Coronary artery (tissue), 2 donors: Measurements from ENCODE around the gene SLC25A39.

ENCODE experiments used
- DNase-seq: peaks from one replicate; pipeline ENCODE4 v3.0.0-alpha.2; 2017; ENCODE audit warnings: low spot score
- H3K27ac ChIP-seq, 2 donors: fragments of 200-600 bp; sonication (generic); one replicate each; pipeline ENCODE4 v1.5.1; 2016 to 2019
- H3K4me3 ChIP-seq: fragments of 200-600 bp; sonication (generic); 2 replicates; pipeline ENCODE4 v1.5.1; 2016; ENCODE audit warnings: mild to moderate bottlenecking, moderate library complexity
- TF ChIP-seq, protein P1 (sequence below): fragments of 200-600 bp; sonication (generic); IDR thresholded peaks from one replicate; pipeline ENCODE4 v1.5.1; 2019; ENCODE audit warnings: antibody characterized with exemption

Gene SLC25A39

DNA sequence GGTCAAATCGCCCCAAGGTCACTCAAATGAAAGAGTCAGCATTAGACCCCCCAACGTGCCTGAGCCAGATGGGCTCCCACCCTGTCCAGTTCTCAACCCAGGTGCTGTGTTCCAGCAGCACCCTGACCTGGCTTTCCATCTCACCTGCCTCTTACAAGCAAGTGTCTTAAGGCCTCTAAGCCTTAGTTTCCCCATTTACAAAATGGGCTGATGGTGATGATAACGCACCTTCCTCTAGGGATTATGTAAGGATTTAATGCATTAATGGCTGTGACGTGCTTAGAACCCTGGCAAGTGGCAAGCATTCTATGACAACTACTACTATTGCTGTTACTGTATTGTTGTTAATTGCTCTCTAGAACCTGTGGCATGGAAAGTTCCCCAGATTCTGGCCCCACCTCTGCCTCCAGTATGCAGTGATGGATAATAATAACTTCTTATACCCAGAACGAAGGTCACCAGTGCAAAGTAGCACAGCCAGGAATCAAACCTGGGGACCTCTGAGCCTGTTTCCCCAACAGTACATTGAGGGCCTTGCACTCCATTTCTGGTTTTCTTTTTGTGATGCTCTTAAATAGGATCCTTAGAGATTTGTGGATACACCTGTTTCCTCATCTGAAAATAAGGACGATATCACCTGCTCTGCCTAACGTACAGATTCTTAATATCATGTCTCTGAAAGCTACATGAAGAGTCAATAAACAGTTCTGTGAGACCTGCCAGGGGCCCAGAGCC is 3.3 kb upstream of the SLC25A39 start:
- DNase-seq: no peak
- TF ChIP-seq, protein P1, sequence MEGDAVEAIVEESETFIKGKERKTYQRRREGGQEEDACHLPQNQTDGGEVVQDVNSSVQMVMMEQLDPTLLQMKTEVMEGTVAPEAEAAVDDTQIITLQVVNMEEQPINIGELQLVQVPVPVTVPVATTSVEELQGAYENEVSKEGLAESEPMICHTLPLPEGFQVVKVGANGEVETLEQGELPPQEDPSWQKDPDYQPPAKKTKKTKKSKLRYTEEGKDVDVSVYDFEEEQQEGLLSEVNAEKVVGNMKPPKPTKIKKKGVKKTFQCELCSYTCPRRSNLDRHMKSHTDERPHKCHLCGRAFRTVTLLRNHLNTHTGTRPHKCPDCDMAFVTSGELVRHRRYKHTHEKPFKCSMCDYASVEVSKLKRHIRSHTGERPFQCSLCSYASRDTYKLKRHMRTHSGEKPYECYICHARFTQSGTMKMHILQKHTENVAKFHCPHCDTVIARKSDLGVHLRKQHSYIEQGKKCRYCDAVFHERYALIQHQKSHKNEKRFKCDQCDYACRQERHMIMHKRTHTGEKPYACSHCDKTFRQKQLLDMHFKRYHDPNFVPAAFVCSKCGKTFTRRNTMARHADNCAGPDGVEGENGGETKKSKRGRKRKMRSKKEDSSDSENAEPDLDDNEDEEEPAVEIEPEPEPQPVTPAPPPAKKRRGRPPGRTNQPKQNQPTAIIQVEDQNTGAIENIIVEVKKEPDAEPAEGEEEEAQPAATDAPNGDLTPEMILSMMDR: no peak
- no peak overlapping the region for H3K27ac ChIP-seq
- H3K4me3 ChIP-seq: no peak overlapping the region

DNA sequence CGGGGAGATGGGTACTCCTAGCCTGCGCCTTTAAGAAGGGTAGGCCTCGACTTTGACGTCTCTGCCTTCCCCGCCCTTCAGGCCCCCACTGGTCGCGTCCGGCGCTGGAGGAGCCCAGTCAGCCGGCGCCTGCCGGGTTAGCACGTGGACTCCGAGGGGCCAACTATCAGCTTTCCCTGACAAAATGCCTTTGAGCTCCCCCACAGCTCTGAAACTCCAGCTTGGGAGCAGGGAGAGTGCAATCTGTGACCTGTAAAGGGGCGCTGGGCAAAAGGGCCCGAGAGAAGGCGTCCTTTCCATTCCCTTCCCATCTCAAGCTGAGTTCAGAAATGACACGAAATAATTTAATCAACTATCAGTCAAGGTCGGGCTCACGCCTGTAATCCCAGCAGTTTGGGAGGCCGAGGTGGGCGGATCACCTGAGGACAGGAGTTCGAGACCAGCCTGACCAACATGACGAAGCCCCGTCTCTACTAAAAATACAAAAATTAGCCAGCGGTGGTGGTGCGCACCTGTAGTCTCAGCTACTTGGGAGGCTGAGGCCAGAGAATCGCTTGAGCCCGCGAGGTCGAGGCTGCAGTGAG is 2.3 kb upstream of the SLC25A39 start:
- Histone ChIP-seq H3K4me3 (peak overlapping the region; percentile 99), H3K27ac (peak overlapping the region in 1 of 2 donors; percentile 95)
- TF ChIP-seq, protein P1: no peak
- DNase-seq: peak; percentile 98

DNA sequence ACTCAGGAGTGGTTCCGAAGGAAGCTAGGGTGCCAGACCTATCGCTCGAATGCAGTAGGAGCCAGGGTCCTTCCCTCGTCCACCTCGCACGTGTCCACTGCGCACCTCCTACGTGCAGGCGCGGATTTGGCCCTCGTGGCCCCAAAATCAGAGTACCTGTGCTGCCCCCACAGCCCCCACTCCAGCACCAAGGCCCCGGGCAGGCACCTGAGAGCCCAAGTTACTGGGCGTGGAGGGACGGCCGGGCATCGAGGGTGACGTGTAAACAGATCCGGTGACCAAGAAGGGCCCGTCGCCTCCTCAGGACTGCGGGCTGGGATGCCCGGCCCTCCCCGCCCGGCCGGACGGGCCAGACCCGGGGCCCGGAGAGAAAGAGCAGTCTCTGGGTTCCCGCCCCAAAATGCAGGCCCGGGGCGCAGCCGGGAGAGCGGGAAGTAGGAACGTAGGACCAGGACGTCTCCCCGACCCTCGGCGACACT is 492 bp downstream of the SLC25A39 start:
- peak overlapping the region; percentile 87 to 95 for H3K27ac ChIP-seq
- peak overlapping the region; percentile 99 for H3K4me3 ChIP-seq
- no peak for DNase-seq
- TF ChIP-seq, protein P1: no peak

DNA sequence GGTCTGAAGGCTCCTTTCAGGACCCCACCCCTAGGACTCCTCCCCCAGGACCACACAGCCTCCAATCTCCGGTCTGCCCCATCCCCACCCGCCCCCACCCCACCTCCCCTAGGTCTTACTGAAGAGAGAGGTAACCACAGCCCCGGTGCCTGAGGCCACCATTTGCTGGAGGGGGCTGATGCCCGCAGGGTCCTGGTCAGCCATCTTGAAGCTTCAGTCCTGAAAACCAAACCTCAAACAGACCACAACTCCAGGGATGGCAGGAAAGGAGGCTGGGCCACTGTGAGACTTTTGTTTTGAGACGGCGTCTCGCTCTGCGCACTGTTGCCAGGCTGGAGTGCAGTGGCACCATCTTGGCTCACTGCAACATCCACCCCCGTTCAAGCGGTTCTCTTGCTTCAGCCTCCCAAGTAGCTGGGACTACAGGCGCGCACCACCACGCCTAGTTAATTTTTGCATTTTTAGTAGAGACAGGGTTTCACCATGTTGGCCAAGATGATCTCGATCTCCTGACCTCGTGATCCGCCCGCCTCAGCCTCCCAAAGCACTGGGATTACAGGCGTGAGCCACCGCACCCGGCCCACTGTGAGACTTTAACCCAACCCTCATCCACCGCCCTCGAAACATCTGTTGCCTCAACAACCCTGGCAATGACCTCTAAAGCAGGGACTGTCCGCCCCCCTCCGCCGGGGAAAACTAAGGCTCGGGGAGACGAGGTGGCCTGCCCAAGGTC is 1.1 kb downstream of the SLC25A39 start:
- Histone ChIP-seq H3K27ac (no peak overlapping the region), H3K4me3 (peak overlapping the region; percentile 99)
- TF ChIP-seq, protein P1: no peak
- no peak for DNase-seq

DNA sequence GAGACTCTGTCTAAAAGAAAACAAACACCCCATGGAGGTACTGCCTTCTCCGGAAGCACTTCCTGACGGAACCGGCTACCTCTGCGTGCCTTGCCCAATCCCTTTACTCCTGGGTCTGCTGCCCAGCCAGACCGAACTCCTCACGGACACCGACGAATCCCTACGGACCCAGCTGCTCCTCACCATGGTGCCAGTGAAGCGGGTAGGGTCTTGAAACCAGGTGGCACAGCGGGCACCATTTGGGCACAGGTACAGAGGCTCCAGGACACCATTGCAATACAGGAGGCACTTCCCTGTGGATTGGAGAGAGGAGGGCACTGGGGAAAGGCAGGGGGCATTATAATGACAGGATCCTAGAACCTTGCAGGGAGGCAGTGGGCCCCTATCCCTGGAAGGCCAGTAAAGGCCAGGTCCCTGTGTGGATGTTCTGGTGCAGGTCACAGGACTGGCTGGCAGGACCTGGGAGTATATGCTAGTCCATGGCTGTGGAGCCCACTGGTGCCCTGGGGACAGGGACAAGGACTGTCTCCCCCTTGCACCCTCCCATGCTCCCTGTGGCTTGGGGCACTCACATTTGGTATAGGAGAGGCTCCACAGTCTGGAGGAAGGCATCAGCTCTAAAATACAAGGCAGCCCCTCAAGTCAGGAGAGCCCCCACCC is 2.3 kb downstream of the SLC25A39 start:
- TF ChIP-seq, protein P1: no peak
- no peak overlapping the region for H3K27ac ChIP-seq
- H3K4me3 ChIP-seq: no peak overlapping the region
- no peak for DNase-seq

DNA sequence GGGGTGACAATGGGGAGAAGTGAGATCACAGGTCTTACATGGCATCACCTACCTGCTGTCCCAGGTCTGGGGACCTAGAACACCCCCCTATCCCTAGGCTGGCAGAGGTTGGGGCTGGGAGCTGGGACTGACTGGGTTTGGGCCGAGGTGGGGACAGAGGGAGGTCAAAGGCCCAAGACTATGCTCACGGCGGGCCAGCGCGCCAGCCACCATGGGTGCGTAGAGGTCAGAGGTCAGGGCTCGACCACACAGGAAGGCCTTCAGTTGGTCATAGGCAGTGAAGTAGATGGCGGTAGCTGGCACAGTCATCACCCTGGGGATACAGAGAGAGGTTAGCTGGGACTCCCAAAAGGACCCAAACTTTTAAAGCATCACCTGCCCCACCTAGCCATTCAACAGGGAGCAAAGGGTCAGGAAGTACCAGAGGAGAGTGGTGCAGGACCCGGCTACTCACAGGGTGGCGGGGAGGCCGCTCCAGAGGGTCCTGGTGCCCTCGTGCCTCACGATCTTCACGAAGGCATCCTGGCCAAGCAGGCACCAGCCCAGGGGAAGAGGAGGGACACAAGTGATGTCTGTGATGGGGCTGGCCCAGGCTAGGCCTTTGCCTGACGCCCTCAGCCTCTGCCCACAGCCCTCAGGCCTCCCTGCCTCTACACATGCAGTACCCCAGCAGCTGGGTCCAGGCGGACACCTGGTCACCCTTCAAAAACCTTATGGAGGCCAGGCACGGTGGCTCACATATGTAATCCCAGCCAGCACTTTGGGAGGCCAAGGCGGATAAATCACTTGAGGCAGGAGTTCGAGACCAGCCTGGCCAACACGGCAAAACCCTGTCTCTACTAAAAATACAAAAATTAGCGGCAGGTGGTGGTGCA is 3.1 kb downstream of the SLC25A39 start:
- TF ChIP-seq, protein P1: no peak
- no peak overlapping the region for H3K4me3 ChIP-seq
- DNase-seq: no peak
- no peak overlapping the region for H3K27ac ChIP-seq
